GM19463 (cell line): Measurements from ENCODE around the gene COA1.
"Not testable (repeated sequence)": the region's sequence is repeated elsewhere in the genome, so short reads cannot be mapped to it uniquely, and the experiment has no call there.

ENCODE experiments used
- ATAC-seq: cut with Tn5 transposase; IDR thresholded peaks from one replicate; pipeline ENCODE4 v1.9.1; 2021; ENCODE audit warnings: mild to moderate bottlenecking, moderate library complexity; ENCODE audit not compliant: unreplicated experiment

COA1 gene

GRCh38 chr7:43729214-43729923 lies at the start of gene COA1:
TSS of gene COA1 (minus strand) at chr7:43729523. CDS start at chr7:43648614, 80,909 bp downstream.
- ATAC-seq, result peak; percentile 84

GRCh38 chr7:43778293-43779044 lies 49.1 kb upstream of the COA1 start:
- not testable (repeated sequence) for ATAC-seq

GRCh38 chr7:43775255-43775654 lies 45.9 kb upstream of the COA1 start:
- not testable (repeated sequence) for ATAC-seq

- ATAC-seq, result not testable (repeated sequence)
These were observed 43.9 kb upstream of the COA1 start for GRCh38 chr7:43773268-43773667.

GRCh38 chr7:43771573-43771972 lies 42.2 kb upstream of the COA1 start:
- no peak for ATAC-seq

GRCh38 chr7:43771128-43771527 lies 41.8 kb upstream of the COA1 start:
- no peak for ATAC-seq

GRCh38 chr7:43769791-43770465 lies 40.6 kb upstream of the COA1 start:
- ATAC-seq, result no peak

- no peak for ATAC-seq
These were observed 40.0 kb upstream of the COA1 start for GRCh38 chr7:43769281-43769680.

- no peak for ATAC-seq
These were observed 39.6 kb upstream of the COA1 start for GRCh38 chr7:43768887-43769272.

- ATAC-seq, result no peak
These were observed 39.0 kb upstream of the COA1 start for GRCh38 chr7:43768201-43768886.

- ATAC-seq, result no peak
These were observed 38.0 kb upstream of the COA1 start for GRCh38 chr7:43767311-43767710.

GRCh38 chr7:43766564-43766963 lies 37.2 kb upstream of the COA1 start:
- no peak for ATAC-seq

GRCh38 chr7:43764807-43765491 lies 35.6 kb upstream of the COA1 start:
- no peak for ATAC-seq

- peak; percentile 72 for ATAC-seq
These were observed 34.9 kb upstream of the COA1 start for GRCh38 chr7:43764039-43764761.

GRCh38 chr7:43763183-43763582 lies 33.9 kb upstream of the COA1 start:
- ATAC-seq, result no peak

- no peak for ATAC-seq
These were observed 32.8 kb upstream of the COA1 start for GRCh38 chr7:43761938-43762692.

GRCh38 chr7:43761382-43761781 lies 32.1 kb upstream of the COA1 start:
- no peak for ATAC-seq

- no peak for ATAC-seq
These were observed 31.5 kb upstream of the COA1 start for GRCh38 chr7:43760861-43761260.
